ENCODE measurements around the gene CD209.

Gene CD209

DNA sequence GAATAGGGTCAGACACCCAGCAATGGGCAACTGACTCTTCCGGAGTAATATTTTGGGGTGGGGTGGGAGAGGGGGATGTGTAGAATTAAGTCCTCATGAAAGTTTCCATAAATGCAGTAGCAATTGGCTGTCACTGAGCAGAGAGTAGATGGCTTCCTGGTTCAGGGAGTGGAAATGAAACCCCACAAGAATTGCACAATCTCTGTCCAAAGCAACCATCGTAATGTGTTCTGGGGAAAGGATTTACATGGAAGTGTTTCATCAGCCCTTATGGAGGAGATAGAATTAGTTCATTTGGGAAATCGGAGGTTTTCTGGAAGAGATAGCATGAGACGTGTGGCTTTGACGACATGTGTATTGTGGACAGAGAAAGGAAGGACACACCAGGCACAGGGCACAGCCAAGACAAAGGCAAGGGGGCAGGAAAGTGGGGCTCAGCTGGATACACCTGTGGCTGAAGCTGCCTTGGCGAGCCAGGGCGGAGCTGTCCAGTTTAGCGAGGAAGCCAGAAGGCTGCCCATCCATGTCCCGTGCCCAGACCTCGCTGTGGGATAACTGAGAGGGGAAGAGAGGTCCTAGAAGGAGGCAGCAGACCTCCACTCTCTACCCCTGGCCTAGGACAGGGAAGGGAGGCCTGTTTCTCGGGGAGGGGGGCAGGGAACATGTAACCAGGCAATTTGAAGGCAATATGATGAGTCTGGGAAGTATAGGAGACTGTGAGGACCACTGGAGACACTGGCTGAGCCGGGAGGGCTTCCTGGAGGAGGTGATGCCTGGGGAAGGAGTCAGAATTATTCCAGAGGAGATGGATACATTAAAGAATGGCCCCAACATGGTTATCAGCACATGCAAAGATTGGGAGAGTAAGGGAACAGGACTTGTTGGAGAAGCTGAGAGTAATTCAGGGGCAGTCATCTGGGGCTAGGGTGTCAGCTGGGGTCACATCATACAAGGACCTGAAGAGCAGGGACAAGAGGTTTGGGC is 12.8 kb downstream of the CD209 start:
- no peak overlapping the region for H3K4me3 ChIP-seq (replicated peaks in 1 of 2; ENCODE audit: low read depth in 2 of 2, low read length in 2 of 2)
- TF ChIP-seq, protein P1, sequence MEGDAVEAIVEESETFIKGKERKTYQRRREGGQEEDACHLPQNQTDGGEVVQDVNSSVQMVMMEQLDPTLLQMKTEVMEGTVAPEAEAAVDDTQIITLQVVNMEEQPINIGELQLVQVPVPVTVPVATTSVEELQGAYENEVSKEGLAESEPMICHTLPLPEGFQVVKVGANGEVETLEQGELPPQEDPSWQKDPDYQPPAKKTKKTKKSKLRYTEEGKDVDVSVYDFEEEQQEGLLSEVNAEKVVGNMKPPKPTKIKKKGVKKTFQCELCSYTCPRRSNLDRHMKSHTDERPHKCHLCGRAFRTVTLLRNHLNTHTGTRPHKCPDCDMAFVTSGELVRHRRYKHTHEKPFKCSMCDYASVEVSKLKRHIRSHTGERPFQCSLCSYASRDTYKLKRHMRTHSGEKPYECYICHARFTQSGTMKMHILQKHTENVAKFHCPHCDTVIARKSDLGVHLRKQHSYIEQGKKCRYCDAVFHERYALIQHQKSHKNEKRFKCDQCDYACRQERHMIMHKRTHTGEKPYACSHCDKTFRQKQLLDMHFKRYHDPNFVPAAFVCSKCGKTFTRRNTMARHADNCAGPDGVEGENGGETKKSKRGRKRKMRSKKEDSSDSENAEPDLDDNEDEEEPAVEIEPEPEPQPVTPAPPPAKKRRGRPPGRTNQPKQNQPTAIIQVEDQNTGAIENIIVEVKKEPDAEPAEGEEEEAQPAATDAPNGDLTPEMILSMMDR (IDR thresholded peaks at IDR 0.05; ENCODE audit: low read depth, low read length) = no peak
- DNase-seq (ENCODE audit: low read depth in 2 of 2) = peak; percentile 14 to 41

DNA sequence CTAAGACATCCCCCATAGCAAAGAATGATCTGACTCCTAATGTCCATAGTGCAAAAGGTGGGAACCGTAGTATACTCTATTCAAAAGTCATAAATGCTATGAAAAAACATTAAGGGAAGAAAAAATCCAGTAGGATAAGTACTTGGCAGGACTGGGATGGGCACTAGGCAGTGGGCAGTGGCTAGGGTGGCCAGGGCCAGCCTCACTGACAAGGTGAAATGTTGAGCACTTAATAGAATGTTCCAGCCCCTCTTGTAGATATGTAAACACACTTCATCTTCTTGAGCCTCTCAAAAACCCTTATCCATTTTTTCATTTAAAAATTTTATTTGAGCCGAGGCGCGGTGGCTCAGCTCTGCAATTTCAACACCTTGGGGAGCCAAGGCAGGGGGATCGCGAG is 14.0 kb downstream of the CD209 start:
- TF ChIP-seq, protein P1 (IDR thresholded peaks at IDR 0.05; ENCODE audit: low read depth, low read length) = no peak
- no peak for DNase-seq (ENCODE audit: low read depth in 2 of 2)

DNA sequence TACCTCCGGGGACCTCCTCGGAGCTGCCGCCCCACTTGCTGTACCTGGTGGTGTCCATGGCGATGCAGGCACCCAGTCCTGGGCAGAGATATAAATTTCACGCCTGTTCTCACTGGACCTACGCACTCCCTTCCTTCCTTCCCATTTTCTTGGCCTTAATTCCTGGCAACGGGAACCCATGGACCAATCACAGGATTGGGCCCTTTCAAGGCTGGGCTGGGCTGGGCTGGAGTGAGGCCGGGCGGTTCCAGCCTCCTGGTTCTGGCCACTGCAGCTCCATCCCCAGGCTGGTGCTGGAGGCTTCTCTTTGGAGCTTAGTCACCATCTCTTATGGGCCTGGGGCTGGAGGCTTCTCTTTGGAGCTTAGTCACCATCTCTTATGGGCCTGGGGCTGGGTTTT is 15.3 kb downstream of the CD209 start, which contains the start of gene CLEC4G:
Gene CLEC4G (minus strand): TSS at position 66 of the 400 bp plus-strand sequence. CDS start 8 bp downstream, at position 58.
- no peak for DNase-seq (ENCODE audit: low read depth in 2 of 2)
- no peak within 1 kb of the TSS for H3K4me3 ChIP-seq (replicated peaks in 1 of 2; ENCODE audit: low read depth in 2 of 2, low read length in 2 of 2)
- TF ChIP-seq, protein P1 (IDR thresholded peaks at IDR 0.05; ENCODE audit: low read depth, low read length) = no peak

More for the DNA sequence above, 14.0 kb downstream of the CD209 start:
- no peak overlapping the region for H3K4me3 ChIP-seq (replicated peaks in 1 of 2; ENCODE audit: low read depth in 2 of 2, low read length in 2 of 2)

DNA sequence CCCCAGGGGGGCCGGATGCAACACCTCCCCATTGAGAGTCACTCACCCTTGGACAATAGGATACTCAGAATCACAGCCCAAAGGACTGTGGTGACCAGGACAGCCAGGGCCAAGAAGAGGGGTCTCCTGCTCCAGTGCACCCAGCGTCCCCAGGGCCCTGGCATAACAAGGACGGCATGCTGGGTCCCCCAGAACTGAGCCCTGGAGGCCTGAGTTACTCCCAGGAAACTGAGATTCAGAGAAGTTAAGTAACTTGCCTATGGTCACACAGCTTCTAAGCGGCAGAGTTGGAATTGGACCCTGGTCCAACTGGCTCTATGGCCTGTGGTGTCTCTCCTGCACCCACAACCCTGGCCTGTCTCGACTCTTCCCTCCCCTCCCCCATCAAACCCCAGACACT is 15.7 kb downstream of the CD209 start:
- H3K4me3 ChIP-seq (replicated peaks in 1 of 2; ENCODE audit: low read depth in 2 of 2, low read length in 2 of 2) = no peak overlapping the region
- DNase-seq (ENCODE audit: low read depth in 2 of 2) = no peak
- TF ChIP-seq, protein P1 (IDR thresholded peaks at IDR 0.05; ENCODE audit: low read depth, low read length) = no peak

DNA sequence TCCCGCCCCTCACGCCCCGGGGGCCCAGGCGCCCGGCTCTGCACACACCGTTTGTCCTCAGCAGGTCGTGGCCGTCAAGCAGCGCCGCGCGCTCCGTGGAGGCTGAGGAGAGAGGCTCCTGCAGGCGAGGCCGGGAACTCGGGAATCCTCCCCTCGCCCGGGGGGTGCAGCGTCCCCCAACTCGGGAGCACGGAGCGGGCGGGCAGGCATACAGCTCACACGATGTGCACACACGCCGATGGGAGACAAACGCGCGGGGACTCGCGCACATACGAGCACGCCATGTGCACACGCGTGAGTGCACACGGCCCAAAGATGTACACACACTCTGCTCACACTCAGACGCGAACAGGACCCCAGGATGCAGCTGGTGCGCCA is 16.1 kb downstream of the CD209 start:
- no peak overlapping the region for H3K4me3 ChIP-seq (replicated peaks in 1 of 2; ENCODE audit: low read depth in 2 of 2, low read length in 2 of 2)
- TF ChIP-seq, protein P1 (IDR thresholded peaks at IDR 0.05; ENCODE audit: low read depth, low read length) = no peak
- DNase-seq (ENCODE audit: low read depth in 2 of 2) = no peak

DNA sequence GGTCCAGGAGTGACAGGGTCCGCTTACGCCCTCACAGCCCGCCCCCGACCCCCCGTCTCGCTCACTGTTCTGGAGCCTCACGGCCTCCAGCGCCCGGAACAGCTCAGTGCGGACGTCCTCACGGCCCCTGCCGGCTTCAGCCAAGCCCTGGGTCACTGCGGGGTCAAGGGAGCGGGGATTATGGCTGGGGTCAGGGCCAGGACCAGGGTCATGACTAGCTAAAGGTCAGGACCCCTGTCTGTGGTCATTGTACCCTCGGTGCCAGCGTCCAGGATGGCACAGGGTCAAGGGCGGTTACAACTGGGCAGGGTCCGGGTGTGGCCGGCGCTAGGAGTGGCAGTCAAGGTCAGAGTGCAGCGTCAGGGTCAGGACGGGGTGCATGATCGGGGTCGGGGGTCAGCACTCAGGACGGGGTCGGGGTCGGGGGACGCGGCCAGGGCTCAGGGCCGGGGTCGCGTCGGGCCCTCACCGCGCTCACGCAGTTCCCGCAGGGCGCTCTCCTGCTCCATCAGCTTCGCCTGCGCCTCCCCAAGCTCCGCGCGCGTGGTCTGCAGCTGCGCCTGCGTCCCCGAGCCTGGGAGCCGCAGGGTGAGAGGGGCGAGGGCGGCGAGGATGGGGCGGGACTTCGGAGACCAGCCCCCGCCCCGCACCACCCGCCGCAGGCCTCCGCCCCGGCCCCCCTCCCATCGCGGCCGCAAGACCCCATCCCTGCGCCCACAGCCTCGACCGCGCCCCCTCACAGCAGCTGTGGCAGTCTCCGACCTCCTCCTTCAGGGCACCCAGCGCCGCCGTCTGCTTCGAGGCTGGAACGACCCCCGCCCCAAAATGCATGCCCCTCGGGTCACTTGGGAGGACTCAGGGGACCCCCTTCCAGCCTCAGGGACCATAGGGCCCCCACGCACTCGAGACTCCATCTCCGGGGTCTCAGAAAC is 16.8 kb downstream of the CD209 start:
- no peak for DNase-seq (ENCODE audit: low read depth in 2 of 2)
- H3K4me3 ChIP-seq (replicated peaks in 1 of 2; ENCODE audit: low read depth in 2 of 2, low read length in 2 of 2) = no peak overlapping the region
- TF ChIP-seq, protein P1 (IDR thresholded peaks at IDR 0.05; ENCODE audit: low read depth, low read length) = no peak

Measured in cardiac fibroblast (primary cell).